NT2/D1 (cell line): ENCODE data around the gene GMPR.

Source experiments
- SUZ12 ChIP-seq: IDR thresholded peaks from 2 replicates; pipeline ENCODE4 v1.6.1; 2011; ENCODE audit not compliant: insufficient read length, insufficient read depth; ENCODE audit errors: extremely low read depth
- ZNF274 ChIP-seq: IDR thresholded peaks from 2 replicates; pipeline ENCODE4 v1.6.1; 2011; ENCODE audit warnings: mild to moderate bottlenecking, low read depth, low read length

DNA sequence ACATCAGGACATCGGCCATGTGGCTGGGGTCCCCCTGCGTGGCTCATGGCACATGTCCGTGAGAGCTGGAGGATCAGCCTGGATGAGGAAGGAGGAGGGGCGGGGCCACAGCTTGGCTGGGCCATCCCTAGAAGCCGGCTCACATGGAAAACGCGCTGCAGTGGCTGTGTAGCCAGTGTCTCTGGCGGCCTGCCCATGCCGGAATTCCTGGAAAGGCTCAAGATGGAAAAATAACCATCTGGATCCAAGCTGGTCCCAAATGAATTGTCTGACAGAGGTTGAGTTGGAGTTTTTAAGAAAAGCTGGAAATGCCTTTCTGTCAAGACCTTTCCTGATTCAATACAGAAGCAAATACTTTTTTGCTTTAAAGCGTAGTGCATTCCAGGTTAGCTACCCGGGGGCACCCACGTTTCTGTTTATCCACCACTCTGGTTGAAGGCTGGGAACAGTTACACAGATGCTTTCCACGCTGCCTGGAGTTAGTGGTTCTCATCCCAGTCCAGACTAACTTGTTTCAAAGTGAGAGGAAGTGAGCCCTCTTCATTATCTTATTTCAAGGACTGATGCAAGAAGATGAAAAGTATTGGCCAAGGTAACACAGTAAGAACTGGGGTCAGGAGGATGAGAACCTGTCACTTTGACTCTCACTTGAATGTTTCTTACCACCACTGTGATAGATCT lies 99.0 kb downstream of the GMPR start:
- TF ChIP-seq ZNF274: no peak
- no peak for TF ChIP-seq SUZ12
